GM19463 (cell line): Measurements from ENCODE around the gene IL17RE.

Experiments used
- ATAC-seq: cut with Tn5 transposase; IDR thresholded peaks from one replicate; pipeline ENCODE4 v1.9.1; 2021; ENCODE audit warnings: mild to moderate bottlenecking, moderate library complexity; ENCODE audit not compliant: unreplicated experiment

The IL17RE gene

GRCh38 chr3:9951598-9951961, 48.9 kb downstream of the IL17RE start:
- peak; percentile 22 for ATAC-seq

DNA sequence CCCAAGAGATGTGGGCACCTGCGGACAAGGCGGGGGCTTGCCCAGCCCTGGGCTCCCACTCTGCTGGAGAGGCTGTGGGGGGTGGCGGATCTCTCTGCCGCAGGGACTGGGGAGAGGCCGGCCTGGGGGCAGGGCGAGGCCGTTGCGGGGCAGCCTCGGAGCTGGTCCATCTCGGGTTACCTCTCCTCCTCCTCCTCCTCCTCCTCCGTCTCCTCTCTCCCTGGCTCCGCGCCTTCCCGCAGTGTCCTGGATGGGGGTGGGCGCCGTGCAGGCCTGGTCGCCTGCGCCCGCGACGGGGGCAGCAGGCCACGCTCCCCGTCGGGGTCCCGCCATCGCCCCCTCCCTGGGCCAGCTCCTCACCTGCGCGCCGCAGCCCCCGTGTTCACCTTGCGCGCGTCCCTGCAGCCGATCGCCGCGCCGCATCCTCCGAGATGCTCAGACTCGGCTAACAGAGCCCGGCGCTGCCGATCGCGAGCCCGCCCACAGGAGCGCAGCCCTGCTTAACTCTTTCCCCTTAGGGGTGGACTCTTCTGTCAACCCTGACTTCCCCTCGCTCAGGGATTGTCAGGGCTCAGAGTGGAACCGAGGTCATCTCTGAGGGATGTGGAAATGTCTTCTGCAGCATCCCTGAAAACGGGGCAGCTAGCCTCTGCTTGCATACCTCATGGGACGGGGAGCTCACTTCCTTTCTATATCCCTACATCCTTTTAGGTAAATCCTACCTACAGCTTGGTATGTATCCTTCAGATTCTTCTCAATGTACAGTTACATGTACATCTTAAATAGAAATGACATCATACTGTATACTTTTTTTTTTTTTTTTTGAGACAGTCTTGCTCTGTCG, 49.5 kb downstream of the IL17RE start, which contains the start of gene PRRT3:
Gene PRRT3, minus strand, starts transcription at position 447 of the 844 bp plus-strand sequence. CDS start 2,293 bp downstream, outside the sequence.
- peak; percentile 71 for ATAC-seq

- ATAC-seq, result no peak
Observed at GRCh38 chr3:9955067-9955502, 52.4 kb downstream of the IL17RE start.

GRCh38 chr3:9955611-9956352, 53.1 kb downstream of the IL17RE start:
- no peak for ATAC-seq

GRCh38 chr3:9957214-9957613, 54.6 kb downstream of the IL17RE start:
- ATAC-seq, result no peak

DNA sequence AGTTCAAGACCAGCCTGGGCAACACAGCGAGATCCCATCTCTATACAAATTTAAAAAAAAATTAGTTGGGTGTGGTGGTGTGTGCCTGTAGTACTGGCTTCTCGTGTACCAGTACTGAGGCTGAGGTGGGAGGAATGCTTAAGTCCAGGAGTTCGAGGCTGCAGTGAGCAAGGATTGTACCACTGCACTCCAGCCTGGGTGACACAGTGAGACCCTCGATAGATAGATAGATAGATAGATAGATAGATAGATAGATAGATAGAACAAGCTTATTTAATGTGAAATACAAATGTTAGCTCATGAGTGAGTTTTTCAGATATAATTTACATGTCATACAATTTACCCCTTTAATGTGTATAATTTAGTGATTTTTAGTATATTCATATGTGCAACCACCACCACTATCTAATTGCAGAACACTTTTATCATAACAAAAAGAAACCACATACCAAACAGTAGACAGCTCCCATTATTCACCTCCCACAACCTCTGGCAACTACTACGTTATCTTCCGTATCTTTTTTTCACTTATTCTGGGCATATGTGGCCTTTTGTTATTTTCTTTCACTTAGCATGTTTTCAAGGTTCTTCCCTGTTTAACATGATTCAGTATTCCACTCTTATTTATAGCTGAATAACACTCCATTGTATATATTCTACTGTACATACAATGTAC, 62.7 kb downstream of the IL17RE start:
- ATAC-seq, result no peak
